GM19238 (cell line): ENCODE results near the gene HYAL3.
"Not testable (repeated sequence)": the region's sequence is repeated elsewhere in the genome, so short reads cannot be mapped to it uniquely, and the experiment has no call there.

Experiments used
- DNase-seq: peaks from one replicate; pipeline ENCODE4 v3.0.0; 2011; ENCODE audit warnings: low spot score; ENCODE audit not compliant: insufficient read length

Gene HYAL3

DNA sequence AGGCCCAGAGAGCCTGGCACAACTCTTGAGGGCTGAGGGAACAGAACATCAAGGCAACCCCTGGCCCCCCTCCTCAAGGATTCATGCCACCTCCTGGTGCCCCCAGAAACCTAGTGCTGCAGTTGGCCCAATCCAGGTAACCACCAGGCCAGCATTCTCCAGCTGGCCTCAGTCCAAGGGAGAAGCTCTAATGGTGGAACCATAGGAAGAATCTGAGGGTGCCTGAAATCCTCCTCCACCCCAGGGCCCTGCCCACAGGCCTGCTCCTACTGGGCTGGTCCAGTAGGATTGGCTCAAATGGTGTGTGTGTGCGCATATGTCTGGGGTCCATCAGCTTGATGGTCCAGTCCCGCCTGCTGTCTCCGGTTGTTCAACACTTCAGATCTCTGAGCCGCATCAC, 15.6 kb upstream of the HYAL3 start:
- DNase-seq, result no peak

GRCh38 chr3:50314342-50314741, 15.1 kb upstream of the HYAL3 start:
- no peak for DNase-seq

GRCh38 chr3:50312041-50312440, 12.8 kb upstream of the HYAL3 start:
- not testable (repeated sequence) for DNase-seq

- no peak for DNase-seq
These were observed 5.4 kb upstream of the HYAL3 start for GRCh38 chr3:50304601-50305000.

DNA sequence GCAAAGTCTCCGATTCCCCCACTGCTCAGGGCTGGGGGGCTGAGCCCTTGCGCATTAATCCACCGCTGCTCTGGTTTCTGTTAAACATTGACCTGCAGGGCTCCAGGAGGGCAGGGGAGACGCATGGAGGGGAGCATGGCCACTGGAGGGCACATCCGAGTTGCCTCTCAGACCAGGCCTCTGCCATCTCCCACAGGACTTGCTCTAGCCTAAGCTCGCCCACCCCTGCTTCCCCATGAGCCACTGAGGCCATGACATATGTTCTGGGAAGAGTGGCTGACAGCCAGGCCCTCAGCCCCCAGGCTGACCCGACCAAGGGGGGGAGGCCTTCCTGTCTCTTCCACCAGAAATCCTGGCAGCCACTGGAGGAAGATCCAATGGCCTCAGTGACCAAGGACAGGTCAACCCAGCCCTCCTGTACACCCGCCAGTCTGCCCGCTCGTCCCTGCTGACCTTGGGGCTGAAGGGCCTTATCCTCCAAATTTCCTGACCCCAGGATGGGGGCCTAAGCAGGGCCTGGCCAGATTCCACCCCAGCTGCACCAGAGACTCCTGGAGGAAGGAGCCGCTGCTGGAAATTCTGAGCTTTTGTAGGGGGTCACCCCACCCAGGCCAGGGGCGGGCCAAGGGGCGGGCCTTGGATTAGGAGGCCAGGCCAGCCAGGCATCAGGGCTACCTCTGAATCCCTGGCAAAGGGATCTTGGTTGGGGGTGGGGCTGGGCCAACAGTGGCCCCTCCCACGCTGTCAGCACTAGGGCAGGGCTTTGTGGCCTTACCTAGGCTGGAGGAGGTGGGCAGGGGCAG, 4.0 kb upstream of the HYAL3 start, which contains the start of gene HYAL1:
HYAL1 (minus strand) TSS at position 562 of the 803 bp plus-strand sequence. CDS start 618 bp downstream, outside the sequence.
- DNase-seq, result no peak

DNA sequence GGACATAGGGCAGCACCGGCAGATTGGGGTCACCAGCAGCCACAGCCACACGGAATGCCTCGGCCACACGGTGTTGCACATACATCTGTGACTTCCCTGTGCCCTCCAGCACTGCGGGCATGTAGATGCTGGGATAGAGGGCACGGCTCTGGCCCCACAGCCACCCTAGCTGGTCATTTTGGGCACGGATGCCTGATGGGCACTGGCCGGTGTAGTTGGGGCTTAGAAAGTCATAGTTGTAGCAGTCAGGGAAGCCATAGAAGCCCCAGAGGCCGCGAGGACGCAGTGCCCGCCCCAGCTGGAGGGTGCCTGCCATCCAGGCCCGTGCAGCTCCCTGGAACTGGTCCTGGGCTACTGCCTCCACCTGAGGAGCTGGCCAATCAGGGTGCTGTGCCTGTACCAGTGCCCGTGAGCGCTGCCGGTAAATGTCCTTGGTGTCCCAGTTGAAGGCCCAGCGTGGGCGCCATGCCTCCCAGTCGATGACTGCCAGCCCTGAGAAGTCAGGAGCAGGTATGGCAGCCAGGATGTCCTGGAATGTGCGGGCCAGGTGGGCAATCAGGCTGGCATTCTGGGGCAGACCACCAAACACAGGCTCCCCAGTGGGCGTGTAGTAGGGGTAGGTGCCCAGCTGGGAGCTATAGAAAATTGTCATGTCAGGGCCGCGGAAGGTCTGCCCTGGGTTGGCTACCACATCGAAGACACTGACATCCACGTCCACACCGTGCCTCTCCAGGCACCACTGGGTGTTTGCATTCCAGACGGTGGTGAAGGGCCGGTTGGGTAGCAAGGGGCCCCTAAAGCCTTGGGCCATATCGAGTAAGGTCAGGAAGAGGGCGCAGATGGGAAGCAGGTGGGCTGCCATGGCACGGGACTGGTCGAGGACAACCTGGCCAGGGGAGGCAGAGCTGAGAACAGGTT, 3.1 kb upstream of the HYAL3 start:
- no peak for DNase-seq

GRCh38 chr3:50300681-50301254, 1.6 kb upstream of the HYAL3 start:
- DNase-seq, result no peak

GRCh38 chr3:50299929-50300680, 900 bp upstream of the HYAL3 start:
- no peak for DNase-seq

DNA sequence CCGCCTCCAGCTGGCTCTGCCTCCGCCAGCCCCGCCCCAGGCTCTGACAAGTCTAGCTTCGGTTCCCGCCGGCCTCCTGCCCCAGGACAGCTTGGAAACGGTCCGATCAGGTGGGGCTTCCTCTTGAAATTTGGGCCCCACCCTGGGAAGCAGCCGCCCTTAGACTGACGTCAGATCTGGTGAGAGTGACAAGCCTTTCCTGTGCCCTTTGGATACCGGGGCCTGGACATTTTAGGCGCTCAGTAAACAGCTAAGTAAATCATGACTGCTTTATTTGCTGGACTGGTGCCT, 378 bp upstream of the HYAL3 start:
- no peak for DNase-seq

- DNase-seq, result no peak
These were observed 1.1 kb downstream of the HYAL3 start for GRCh38 chr3:50297896-50298725.

GRCh38 chr3:50297384-50297775, 1.8 kb downstream of the HYAL3 start:
- DNase-seq, result no peak

DNA sequence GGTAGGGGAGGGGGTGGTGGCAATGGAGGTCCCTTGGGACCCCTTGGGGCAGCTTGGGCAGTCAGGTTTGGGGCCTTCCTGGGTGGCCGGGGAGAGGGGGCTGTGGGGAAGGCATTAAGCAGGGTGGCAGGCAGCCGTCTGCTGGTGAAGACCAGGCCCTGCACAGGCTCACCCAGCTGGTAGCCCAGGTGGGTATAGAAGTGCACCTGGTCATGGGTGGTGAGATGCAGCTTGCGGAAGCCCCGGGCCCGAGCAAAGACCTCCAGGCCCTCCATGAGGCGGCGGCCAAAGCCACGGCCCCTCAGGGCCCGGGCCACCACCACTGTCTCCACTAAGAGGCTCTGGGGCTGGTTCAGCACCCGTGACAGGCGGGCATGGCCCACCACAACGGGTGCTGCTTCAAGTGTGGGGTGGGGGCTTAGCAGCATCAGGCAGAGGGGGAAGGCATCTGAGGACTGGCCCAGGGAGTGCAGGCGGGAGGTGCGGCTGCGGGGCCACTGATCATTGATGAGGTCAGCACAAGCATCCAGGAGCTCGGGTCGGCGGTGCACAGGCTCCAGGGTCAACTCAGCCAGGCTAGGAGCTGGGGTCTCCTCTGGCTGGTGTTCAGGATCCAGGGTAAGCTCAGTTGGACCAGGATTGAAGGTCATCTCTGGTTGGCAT, 2.4 kb downstream of the HYAL3 start:
- DNase-seq, result no peak

- DNase-seq, result no peak
These were observed 3.4 kb downstream of the HYAL3 start for GRCh38 chr3:50295553-50296431.

DNA sequence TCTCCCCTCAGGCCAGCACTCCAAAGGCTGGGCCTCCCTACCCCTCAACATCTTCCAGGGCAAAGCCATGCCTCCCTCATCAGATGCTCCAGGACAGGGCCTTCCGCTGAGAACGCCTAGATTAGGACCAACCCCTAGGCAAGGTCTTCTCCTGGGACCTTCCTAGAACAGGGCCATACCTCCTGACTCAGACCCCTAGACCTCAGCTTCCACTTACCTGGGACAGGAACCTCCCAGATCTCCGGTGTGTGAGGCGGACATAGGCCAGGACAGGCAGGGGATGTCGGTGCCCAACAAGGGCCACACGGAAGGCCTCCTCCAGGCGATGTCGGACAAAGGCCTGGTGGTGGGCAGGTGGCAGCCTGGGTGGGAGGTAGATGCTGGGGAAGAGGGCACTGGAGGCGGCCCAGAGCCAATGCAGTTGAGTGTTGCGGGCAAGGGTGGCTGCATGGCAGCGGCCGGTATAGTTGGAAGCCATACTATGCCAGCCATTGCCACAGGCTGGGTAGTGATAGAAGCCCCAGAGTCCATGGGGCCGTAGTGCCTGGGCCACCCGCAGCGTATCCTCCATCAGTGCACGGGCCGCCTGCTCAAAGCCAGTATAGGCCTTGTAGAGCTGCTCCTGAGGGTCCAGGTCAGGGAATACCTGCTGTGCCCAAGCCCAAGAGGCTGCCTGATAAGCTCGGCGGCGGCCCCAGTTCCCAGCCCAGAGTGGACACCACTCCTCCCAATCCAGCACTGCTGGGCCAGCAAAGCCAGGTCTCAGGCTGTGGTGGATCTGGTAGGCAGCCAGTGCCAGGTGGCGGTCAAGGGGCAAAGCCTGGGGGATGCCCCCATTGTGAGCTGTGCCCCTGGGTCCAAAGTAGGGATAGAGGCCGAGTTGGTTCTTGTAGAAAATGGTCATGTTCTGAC, 4.5 kb downstream of the HYAL3 start:
- no peak for DNase-seq

- DNase-seq, result no peak
These were observed 5.1 kb downstream of the HYAL3 start for GRCh38 chr3:50294089-50294488.

DNA sequence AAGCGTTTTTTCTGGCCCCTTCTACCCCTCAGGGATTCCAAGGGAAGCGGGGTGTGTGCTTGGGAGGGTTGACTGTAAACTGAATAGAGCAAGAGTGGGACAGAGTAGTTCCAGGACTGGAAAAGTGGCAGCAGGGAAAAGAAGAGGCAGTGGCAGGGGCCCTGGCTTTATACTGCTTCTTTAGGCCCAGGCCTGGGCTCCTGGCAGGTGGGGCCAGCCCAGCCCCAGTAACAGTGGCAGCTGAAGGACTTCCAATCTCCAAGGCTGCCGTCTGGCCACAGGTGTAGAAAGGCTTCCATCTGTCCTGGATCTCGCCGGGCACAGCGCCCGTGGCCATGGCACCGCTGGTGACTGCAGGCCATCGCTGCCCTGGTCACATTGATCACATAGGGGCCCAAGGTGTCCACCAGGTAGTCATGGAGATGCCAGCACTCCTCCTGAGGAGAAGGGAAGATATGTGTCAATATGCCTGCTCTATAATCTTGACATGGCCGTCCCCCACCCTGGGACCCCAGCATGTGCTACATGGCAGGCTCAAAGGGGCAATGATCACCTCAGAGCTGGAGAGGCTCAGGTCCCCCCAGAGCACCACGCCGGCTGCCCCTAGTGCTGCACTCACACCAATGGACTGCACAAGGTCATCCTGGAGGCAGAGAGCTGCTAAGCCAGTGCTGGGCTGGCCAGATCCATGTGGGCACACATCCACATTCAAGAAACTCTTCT, 6.0 kb downstream of the HYAL3 start:
- DNase-seq, result no peak
